ENCODE data around the gene FGF12.

The FGF12 gene

DNA sequence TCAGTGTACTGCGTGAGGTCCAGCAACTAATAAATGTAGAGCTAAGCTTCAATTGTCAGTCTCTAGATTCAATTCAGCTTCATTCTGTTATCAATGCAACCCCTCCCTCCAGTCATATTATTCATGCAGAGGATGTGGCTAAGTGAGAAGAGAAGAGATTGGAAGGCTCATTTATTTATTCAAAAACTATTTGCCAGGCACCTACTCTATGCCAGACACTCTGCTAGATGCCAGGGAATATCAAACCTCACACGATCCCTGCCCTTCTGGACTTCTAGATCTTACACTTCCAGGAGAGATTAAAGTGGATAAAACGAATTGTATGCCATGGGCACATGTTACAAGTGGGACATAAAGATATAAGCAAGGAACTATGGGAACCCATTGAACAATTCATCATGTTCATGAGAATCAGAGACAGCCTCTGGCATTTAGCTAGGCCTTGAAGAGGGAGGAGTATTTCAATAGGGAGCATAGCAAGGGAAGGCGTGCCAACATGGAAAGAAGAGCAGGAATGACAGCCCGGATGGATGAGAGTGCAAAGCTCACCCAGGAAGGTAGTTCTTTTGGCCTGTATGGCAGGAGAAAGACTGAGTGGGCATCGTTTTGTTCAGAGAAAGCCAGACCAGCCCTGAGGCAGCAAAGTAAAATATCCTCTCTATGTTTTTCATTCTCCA, 75.4 kb downstream of the FGF12 start:
- H3K4me3 ChIP-seq (ENCODE audit: low read depth, low read length): no peak overlapping the region
- no peak for DNase-seq (ENCODE audit: low read depth)
- TF ChIP-seq CTCF (IDR thresholded peaks at IDR 0.05; ENCODE audit: insufficient read depth, low read depth, low read length, missing control alignments): no peak

DNA sequence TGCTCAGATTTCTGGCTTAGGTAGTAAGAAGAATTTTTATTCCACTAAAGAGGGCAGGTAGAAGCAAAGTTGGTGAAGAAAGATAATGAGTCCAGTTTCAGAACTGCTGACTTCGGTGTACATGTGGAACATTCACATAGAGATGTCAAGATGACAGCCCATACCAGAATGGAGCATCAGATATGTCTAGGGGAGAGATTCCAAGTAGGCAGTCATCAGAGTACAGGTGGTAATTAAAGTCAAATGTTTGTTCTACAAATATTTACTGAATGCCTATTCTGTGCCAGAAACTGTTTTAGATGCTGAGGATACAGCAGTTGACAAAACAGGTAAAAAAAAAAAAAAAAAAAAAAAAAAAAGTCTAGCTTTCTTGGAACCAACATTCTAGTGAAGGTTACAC, 81.9 kb downstream of the FGF12 start:
- no peak overlapping the region for H3K4me3 ChIP-seq (ENCODE audit: low read depth, low read length)
- DNase-seq (ENCODE audit: low read depth): no peak
- no peak for TF ChIP-seq CTCF (IDR thresholded peaks at IDR 0.05; ENCODE audit: insufficient read depth, low read depth, low read length, missing control alignments)

DNA sequence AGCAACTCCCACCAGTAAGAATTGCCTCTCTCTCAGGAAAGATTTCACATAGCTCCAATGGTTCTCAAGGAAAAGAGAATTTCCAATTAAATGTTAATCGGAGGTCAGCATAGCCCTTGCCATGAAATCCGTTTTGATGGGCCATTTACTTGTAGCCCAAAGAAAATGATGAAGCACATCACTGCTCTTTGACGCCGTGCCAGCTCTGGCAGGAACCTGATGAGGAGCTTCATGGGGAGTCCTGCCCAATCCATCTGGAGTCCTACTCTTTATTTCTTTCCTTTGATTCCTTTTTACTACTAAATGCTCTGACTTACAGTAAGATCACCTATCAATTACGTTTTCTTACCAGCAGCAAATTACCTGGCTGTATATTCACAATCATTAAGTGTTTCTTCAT, 84.7 kb downstream of the FGF12 start:
- DNase-seq (ENCODE audit: low read depth): no peak
- no peak overlapping the region for H3K4me3 ChIP-seq (ENCODE audit: low read depth, low read length)
- TF ChIP-seq CTCF (IDR thresholded peaks at IDR 0.05; ENCODE audit: insufficient read depth, low read depth, low read length, missing control alignments): no peak

GRCh38 chr3:192641919-192642318, 85.4 kb downstream of the FGF12 start:
- TF ChIP-seq CTCF (IDR thresholded peaks at IDR 0.05; ENCODE audit: insufficient read depth, low read depth, low read length, missing control alignments): no peak
- no peak overlapping the region for H3K4me3 ChIP-seq (ENCODE audit: low read depth, low read length)
- DNase-seq (ENCODE audit: low read depth): no peak

- no peak for TF ChIP-seq CTCF (IDR thresholded peaks at IDR 0.05; ENCODE audit: insufficient read depth, low read depth, low read length, missing control alignments)
- no peak for DNase-seq (ENCODE audit: low read depth)
- no peak overlapping the region for H3K4me3 ChIP-seq (ENCODE audit: low read depth, low read length)
These were observed 87.4 kb downstream of the FGF12 start for GRCh38 chr3:192639987-192640386.

DNA sequence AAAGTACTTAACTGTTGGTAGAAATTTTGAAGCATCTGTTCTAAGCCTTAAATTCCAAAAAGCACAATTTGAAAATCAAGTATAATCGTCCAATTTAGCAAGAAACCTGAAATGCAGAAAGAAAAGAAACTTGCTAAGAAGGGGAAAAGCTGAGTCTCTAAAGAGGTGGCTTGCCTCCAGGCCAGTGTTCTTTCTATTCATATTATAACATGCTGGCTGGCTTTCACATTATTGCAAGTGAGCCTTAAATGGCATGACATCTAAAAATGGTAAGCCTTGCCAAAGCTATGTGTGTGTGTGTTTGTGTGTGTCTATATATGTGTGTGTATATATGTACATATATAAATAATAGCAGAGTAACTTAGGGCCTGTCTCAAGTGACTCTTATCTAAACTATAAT, 89.5 kb downstream of the FGF12 start:
- H3K4me3 ChIP-seq (ENCODE audit: low read depth, low read length): no peak overlapping the region
- DNase-seq (ENCODE audit: low read depth): no peak
- TF ChIP-seq CTCF (IDR thresholded peaks at IDR 0.05; ENCODE audit: insufficient read depth, low read depth, low read length, missing control alignments): no peak

Data from GM12865 (cell line).